ENCODE results near the gene SLC1A7.

Gene SLC1A7

DNA sequence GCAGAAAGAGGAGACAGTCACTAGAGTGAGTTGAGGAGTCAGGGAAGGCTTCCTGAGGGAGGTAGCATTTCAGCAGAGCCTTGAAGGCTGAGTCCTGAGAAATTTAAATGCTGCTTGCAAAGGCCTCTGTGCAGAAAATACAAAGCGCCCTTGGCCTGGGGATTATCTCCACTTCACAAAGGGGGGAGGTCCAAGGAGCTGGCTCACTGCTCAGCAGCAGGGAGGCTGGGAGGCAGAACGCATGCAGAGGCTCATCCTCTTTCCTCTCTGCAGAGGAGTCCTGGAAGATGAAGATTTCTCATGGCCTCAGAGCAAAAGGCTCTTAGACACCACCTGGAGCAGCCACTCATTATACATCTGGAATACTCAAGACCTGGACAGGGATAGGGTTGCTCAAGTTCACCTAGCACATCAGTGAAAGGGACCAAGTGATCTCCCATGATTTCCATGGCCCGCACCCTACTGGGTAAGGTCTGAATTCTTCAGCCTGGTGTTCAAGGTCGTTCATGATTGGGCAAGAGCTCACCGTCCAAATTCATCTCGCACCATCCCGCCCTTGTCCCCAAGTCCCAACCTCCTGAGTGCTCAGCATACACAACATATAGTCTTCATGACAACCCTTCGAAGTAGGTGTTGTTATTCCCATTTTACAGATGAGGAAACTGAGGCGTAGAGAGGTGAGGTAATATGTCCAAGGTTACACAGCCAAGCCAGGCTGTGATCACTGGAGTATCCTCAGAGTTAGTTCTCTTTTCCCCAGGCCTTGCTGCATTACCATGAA, 9.0 kb downstream of the SLC1A7 start:
- DNase-seq (ENCODE audit: low spot score): no peak

DNA sequence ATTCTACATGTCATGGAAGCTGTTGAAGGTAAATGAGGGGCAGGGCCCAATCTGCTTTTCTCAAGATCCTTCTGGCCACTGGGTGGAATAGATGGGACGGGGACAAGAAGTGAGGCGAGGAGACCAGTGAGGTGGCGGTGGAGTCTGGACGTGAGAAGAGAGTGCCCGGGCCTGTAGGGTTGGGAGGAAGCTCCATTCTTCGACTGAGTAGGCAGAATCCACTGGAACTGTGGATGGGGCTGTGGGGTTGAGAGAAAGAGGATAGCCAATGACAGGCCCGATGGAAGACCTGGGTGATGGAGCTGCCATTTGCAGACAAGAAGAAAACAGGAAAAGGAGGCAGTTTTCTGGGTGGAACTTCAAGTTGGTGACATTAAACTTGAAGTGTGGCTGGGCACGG, 10.3 kb downstream of the SLC1A7 start:
- DNase-seq (ENCODE audit: low spot score): no peak

DNA sequence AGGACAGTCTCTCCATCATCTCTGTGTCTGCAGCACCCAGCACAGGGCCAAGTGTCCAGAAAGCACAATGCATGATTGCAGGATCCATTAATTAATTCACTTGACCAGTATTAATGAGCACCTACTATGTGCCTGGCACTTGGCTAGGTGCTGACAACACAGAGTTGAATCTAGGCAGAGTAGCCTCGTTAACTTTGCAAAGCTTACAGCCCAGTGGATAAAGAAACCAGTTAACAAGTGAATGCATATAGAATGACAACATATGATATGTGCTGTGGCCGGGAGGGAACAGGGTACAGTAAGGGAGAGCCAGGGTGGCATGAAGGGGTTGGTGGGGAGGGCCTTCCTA, 10.9 kb downstream of the SLC1A7 start:
- no peak for DNase-seq (ENCODE audit: low spot score)

DNA sequence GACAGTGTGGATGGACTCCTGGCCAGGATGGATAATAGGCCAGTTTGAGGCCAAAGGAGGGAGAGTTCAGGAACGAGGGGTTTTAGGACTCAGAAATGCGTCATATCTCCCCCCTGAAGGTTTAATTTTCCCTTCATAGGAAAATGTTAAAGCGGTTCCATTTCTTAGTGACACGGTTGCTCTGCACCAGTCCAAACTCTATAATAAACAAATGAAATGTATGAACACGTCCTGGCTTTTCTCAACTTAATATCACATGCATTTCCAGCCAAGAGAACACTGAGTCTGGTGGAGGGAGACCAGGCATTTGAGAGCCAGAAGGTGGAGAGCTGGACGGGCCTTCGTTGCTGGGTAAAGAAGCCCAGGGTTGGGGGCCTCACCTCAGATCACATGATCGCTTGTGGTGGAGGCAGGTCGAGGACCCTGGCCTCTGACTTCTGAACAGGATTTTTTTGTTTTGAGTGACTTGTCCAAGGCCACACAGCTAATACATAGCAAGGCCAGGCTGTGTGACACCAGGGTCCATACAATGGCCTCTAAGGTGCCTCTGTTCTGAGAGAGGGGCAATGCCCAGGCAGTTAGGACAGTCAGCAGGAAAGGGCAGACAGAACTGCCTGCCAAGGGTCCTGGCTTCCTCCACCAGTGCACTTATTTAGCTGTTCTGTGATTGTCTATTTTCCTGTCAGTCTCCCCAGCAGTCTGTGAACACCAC, 11.4 kb downstream of the SLC1A7 start:
- DNase-seq (ENCODE audit: low spot score): no peak

DNA sequence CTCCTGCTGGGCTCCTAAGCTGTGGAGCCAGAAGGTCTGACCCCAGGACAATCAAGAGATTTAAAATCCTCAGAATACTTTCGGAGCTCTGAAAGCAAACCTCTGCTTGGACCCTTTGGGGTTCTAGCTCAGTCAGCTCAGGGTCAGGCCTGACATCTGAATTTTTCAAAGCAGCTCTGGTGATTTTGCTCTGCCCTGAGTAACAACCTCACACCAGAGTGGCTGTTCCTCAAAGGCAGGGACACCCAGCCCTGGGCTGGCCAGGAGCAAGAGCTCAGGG, 11.9 kb downstream of the SLC1A7 start:
- no peak for DNase-seq (ENCODE audit: low spot score)

DNA sequence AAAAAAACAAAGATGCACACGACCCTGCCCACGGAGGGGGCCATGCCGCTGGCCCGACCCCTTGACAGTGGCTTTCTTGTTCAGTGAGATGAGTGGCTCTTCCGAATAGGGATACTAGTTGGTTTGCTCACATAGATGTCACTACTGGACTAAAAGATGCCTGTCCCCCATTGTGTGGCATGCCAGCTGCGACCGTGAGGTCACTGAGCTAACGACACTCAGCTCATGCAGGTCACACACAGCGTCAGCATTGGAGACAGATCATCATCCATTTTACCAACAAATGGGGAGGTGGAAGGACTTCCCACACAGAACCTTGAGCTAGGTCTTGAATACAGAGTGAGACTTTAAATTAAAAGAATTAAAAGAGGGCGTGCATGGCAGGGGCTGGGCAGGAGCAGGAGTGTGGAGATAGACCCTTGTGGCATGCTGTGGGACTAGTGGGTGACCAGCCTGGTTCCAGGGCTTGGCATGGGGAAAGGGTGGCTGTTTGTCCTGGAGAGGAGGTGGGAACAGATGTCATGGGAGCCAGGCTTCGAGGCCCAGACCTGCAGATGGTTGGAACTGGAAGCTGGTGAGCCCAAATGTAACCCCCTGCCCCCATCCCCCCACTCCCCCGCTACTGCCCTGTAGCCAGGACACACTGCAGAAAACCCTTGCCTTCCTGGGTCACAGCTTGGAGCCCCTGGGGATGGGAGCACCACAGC, 12.4 kb downstream of the SLC1A7 start:
- DNase-seq (ENCODE audit: low spot score): no peak

DNA sequence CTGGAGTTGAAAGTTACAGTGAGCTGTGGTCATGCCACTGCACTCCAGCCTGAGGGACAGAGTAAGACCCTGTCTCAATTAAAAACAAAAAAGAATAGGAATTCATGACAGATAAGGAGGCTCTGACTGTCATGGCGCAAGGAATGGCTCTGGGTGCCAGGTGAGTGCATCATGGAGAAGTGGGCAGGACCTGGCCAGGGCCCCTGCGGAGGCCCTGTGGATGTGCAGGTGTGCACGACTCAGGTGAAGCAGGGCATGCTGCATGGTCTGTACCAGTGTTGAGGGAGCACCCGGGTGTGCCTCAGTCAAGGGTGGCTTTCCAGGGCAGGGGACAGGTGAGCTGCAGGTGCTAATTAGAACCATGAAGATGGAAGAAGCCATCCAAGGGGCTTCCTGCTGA, 14.0 kb downstream of the SLC1A7 start:
- DNase-seq (ENCODE audit: low spot score): no peak

DNA sequence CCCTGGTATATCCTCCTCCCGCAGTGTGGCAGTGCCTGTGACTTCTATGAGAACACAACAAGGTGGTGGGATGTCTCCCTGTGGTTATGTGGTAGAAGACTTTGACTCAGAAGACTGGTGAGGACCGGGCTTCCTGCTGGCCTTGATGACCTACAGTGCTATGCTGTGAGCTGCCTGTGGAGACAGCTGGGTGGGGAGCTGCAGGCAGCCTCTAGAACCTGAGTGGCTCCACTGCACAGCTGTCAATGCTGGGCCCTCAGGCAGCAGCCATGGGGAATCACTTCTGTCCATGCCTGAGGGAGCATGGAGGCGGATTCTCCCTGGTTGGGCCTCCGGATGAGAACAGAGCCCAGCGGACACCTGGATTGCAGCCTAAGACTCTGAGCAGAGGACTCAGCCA, 14.9 kb downstream of the SLC1A7 start:
- no peak for DNase-seq (ENCODE audit: low spot score)

DNA sequence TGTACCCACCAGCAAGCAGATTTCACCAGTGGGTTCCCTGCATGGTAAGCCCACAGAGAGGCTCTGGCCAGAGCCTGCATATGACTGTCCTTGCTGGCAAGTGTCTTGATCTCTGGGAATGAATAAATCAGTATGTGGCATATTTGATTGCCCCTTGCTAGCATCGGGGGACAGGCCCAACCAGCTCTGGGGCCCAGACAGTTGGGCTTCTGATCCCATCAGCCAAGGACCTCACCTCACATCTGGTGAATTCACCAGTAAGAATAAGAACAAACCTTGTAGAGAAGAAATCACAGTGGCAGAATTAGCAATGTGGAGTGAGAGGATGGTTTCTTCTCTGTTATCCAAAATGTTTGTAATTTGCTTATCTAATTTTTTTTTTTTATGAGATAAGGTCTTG, 15.9 kb downstream of the SLC1A7 start:
- DNase-seq (ENCODE audit: low spot score): no peak

DNA sequence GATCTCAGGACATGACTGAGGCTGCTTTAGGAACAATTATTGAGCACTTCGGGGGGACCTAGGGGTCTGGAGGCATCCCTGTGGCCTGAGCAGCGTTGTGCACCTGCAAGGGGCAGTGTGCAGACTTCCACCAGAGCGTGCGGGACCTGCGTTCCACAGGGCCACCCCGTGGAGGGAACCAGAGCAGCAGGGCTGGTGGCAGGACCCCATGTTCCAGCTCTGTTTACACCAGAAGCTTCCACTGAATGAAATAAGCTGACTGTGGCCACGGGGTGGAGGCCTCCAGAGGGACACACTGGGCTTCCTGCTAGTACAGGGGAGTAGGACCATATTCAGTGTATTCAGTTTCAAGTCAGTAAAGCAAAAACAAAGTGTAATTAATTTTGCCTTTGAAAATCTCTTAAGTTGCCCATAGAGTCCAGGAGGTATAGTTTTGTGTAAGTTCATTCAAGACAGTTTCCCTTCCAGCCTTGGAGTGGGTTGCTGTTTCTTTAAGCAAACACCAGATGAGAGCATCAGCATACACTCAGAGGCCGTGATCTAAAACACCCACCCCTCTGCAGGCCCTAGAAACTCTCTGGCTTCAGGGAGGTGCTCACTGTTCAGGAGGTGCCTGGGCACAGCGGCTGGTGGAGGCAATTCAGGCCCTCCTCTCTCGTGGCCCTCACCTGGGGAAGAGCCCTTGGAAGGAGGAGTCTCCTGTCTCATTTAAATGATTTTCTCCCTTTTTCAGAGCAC, 16.6 kb downstream of the SLC1A7 start:
- no peak for DNase-seq (ENCODE audit: low spot score)

DNA sequence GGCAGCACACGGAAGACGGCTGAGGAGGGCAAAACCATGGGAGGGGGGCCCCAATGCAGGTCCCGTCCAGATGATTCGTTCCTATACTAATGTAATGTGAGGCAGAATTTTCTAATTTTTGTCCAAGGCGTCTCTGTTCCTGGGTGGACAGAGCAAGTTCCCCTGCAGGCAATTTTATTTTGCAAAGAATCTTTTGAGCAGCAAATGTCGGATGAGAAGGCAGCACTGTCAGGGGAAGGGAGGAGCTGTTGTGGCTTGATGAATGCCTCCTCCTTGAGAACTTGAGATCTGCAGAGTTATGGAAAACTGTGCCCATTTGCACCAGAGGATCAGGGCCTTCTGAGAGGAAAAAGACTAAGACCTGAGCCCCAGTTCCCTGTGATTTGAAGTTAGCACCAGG, 17.3 kb downstream of the SLC1A7 start:
- no peak for DNase-seq (ENCODE audit: low spot score)

DNA sequence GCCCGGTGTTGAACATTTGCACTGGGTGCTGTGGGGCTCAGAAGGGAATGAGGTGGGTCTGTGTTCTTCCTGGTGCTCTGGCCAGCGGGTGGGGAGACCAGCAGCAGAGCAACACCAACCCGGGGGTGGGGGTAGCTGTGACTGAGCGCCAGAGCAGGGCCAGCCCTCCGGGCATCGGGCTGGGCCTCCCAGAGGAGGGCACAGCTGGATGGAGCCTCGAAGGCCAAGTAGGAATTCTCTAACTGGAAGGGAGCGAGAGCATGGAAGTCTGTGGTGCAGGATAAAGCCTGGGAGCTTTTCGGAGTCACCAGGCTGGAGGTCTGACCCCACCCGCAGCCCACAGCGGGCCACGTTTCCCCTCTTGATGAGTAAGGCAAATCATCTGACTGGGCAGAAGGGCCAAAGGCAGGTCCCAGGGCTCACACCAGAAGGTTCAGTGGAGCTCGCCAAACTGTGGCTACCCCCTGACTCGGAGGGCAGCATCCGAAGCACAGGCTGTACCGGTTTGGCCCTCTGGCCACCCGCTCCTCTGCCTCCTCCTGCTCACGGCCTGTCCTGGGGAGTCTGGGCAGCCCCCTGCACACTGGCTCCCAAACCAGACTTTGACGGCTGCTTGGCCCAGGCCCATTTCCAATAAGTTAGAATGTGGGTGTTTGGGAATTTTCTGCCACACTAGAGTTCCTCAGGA, 18.8 kb downstream of the SLC1A7 start:
- DNase-seq (ENCODE audit: low spot score): no peak

DNA sequence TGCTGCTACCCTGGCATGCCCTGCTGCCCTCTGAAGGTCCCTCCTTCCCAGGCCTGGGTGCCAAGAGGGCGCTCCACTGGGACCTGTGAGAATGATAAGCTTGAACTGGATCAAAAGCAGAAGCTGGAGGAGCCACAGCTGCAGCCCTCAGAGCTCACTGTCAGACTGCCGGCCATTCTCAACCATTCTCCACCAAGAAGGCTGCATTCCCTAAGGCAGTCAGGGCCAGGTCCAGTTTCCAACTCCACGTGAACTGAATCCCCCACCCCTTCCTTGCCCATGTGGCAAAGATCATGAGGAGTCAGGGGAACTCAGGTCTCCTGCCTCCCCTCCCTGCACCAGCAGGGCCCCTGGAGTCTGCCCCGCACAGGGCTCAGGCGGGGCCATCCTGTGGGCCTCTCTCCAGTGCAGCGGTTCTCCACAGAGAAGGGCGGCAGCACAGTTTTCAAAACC, 19.5 kb downstream of the SLC1A7 start:
- no peak for DNase-seq (ENCODE audit: low spot score)

DNA sequence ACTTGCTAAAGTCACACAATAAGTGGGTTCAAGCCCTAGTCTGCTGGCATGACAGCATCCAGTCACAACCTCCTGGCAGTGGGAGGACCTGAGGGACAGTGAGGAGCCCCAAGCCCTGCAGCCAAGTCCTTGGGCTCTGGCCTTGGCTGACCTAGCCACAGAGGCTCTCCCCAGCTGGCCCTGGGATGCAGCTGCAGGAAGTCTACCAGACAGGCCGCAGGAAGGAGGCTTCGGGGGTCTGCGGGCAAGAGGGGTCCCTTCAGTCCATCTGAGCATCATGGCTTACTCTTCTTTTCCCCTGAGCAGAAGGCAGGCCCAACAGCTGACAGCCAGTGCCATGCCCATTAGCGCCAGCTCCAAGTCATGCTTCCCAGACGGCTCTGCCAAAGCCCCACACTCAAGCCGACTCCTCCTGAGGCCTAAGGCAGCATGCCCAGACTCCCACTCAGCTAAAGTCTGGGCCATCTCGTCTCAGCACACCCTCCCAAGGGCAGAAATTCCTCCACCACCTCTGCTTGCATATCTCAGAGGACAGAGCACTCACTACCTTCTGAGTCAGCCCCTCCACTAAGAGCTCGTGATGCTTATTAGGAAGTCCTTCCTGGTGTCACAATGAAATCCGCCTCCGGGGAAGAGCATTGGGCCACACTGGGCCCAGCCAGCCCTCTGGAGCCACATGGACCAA, 20.1 kb downstream of the SLC1A7 start:
- no peak for DNase-seq (ENCODE audit: low spot score)

DNA sequence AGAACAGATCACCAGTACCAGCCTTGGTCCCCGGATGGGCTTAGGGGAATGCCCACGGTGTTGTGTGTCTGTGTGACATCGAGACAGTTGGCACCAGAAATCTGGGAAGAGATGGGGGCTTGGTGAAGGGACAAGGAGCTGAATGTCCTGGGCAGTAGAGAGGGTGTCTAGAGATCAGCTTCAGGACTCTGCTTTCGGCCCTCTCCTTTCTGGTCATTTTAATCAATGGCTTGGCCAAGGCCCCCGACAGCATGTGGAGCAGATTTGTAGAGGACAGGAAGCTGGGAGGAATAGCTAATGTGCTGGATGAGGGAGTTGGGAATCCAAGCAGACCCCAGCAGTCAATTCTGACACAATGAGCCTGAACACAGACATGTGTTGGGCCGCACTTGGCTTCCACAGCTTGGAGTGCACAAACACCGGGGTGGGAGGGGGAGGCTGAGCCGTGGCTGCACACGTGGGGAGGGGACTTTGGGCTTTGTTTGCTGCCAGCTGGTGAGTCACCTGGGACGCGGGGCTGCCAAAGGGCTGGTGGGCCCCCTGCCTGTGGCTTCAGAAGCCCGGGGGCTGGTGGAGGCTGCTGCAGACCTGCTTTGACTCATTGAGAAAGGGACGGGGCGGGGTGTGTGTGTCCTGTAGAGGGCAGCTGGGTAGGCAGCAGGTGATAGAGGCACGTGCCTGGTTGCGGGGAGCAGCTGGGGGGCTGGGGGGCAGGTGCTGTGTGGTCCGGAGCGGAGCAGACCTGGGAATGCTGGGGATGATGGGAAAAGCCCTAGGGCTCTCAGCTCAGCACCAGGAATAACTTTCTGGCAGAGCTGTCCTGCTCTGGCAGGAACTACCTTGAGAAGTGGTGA, 20.9 kb downstream of the SLC1A7 start:
- DNase-seq (ENCODE audit: low spot score): no peak

DNA sequence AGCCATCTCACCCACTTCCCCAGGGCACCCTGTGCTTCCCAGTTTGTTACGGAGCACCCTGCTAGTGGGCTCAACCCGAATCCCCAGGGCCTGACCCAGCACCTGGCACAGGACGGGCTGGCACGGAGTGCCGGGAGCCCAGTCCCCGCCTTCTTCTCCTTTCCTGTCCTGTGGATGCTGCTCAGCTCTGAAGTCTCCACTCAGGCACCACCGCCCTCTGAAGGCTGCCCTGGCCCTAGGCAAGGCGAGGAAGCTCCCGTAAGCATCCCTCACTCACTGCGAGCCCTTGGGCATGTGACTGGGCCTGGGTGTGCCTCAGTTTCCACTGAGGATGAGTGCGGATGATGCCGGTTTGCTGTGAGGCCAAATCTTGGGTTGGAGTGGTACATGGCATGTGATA, 21.8 kb downstream of the SLC1A7 start:
- DNase-seq (ENCODE audit: low spot score): no peak

DNA sequence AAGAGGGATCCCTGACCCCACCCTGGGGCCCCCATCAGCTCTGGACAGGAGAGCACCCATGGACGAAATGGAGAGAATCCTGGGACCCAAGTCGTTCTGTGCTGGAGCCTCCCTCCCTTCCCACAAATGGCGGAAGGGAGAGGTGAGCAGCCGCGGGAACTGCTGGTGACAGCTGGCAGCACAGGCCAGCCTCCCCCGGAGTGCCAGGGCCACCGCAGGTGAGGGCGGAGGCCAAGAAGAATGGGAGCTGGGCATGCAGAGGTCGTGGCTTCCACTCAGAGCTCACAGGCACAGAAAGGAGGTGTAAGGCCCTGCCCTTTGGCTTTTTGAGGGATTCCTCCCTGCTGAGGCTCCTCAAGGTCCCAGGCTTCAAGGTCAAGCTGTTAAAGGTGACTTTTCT, 24.6 kb downstream of the SLC1A7 start:
- no peak for DNase-seq (ENCODE audit: low spot score)

DNA sequence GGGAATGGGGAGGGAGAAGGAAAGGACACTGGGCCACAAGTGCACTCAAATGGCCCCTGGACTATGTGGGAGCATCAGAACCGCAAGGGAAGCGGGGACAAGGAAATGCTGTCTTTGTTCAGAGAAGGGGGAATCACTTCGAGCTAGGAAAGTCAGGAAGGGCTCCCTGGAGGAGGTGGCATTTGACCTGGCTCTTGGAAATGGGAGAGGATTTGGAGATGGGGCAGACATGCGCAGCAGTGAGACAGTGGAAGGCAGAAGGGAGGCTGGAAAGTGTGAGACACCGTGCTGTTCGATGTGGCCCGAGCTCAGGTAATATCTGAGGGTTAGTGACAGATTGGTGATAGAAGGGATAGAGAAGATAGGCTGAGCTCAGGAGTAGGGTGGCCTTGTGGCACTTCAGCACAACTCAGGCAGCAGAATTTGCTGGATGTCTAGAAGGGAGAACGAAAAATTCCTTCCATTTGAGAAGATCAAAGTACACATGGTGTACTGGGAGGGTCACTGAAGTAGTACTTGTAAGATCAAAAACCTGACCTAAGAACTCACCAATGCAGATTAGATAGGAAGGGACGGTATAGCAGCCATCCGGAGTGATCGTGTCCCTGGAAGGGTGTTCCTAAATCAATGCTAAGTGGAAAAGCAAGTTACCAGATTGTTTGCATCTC, 25.4 kb downstream of the SLC1A7 start:
- DNase-seq (ENCODE audit: low spot score): no peak

DNA sequence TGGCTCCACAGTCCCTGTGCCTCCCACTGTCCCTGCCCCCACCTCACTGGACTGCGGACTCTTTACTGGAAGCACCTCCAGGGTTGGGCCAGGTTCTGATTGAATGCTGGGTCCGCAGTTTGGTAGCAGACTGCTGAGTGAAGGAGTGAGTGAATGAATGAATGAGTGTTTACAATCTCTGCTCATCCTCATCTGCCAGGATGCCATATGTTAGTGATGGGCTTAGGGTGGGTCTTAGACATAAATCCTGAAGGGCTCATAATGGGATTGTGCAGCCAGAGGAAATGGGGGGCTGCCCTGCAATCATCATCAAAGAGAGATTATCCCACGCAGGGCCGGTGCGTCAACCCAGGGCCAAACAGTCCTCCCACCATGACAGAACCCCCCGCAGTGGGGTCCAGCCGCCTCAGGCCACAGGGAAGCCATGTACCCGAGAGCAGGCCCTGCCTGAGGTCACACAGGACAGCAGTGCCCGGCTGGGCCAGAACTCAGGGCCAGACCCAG, 26.1 kb downstream of the SLC1A7 start:
- DNase-seq (ENCODE audit: low spot score): no peak

Data from hematopoietic multipotent progenitor cell treated with erythropoietin and hydrocortisone succinate and interleukin-3 and kit ligand, for 15 days (in vitro differentiated cells).